ENCODE data around the gene GYS2. TPM values are rescaled to one million over a fixed set of nuclear protein-coding genes. Genes with fewer than 3 reads are reported as not detected.
"Not testable (repeated sequence)": the region's sequence is repeated elsewhere in the genome, so short reads cannot be mapped to it uniquely, and the experiment has no call there.

Gene GYS2
- total RNA-seq, 1 donor from 2014 or later: not detected

DNA sequence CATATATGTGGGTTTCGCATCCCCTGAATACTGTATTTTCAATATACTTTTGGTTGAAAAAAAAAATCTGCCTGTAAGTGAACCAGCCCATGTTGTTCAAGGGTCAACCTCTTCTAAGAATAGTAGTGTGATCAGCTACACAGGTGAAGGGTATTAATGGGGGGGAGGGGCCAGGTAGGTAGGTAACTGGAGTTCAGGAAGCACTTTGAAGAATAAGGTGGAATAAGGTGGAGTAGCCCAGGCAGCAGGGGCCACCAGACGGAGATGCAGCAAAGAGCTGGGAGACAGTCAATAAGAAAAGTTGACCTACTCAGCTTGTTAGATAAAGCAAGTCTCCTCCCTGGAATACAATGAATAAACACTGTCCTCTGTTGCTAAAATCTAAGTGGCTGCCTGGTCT is 43.7 kb upstream of the GYS2 start:
- H3K9me3 Mint-ChIP-seq (ENCODE audit: unreplicated experiment): no peaks in the 10 kb centered on the region

DNA sequence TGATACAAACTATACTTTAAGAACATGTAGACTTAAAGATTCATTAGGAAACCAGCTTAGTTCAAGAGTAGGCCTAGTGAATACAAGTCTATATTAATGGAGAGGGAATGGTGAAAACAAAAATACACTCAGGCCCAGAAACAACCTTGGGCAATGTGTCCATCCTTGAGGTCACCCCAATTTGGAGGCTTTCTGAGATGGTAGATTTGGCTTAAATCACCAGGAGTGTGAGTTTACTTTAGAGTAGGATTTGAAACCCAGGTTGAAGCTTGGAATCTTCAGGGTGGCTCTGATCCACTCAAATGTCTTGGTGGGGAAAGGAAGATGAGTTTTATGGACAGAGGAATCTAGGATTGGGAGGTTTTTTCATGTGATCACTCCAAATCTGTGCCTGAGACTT is 42.5 kb upstream of the GYS2 start:
- peaks cover 5% of the 10 kb centered on the region for H3K36me3 Mint-ChIP-seq (ENCODE audit: unreplicated experiment)
- no peak overlapping the region for H3K27ac Mint-ChIP-seq (ENCODE audit: unreplicated experiment)
- H3K9me3 Mint-ChIP-seq (ENCODE audit: unreplicated experiment): no peaks in the 10 kb centered on the region
- no peaks in the 10 kb centered on the region for H3K27me3 Mint-ChIP-seq (ENCODE audit: unreplicated experiment)
- no peak overlapping the region for H3K4me3 Mint-ChIP-seq (ENCODE audit: unreplicated experiment)
- no peak for DNase-seq
- TF ChIP-seq, protein P1, sequence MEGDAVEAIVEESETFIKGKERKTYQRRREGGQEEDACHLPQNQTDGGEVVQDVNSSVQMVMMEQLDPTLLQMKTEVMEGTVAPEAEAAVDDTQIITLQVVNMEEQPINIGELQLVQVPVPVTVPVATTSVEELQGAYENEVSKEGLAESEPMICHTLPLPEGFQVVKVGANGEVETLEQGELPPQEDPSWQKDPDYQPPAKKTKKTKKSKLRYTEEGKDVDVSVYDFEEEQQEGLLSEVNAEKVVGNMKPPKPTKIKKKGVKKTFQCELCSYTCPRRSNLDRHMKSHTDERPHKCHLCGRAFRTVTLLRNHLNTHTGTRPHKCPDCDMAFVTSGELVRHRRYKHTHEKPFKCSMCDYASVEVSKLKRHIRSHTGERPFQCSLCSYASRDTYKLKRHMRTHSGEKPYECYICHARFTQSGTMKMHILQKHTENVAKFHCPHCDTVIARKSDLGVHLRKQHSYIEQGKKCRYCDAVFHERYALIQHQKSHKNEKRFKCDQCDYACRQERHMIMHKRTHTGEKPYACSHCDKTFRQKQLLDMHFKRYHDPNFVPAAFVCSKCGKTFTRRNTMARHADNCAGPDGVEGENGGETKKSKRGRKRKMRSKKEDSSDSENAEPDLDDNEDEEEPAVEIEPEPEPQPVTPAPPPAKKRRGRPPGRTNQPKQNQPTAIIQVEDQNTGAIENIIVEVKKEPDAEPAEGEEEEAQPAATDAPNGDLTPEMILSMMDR (IDR thresholded peaks at IDR 0.05; ENCODE audit: partially characterized antibody, unreplicated experiment): no peak
- peaks cover 37% of the 10 kb centered on the region for H3K4me1 Mint-ChIP-seq (ENCODE audit: low read depth, unreplicated experiment)

More for the DNA sequence above, 43.7 kb upstream of the GYS2 start:
- H3K36me3 Mint-ChIP-seq (ENCODE audit: unreplicated experiment): peaks cover 5% of the 10 kb centered on the region
- no peak for DNase-seq
- peaks cover 39% of the 10 kb centered on the region for H3K4me1 Mint-ChIP-seq (ENCODE audit: low read depth, unreplicated experiment)
- no peak overlapping the region for H3K27ac Mint-ChIP-seq (ENCODE audit: unreplicated experiment)
- no peak overlapping the region for H3K4me3 Mint-ChIP-seq (ENCODE audit: unreplicated experiment)
- no peaks in the 10 kb centered on the region for H3K27me3 Mint-ChIP-seq (ENCODE audit: unreplicated experiment)
- TF ChIP-seq, protein P1 (IDR thresholded peaks at IDR 0.05; ENCODE audit: partially characterized antibody, unreplicated experiment): no peak

DNA sequence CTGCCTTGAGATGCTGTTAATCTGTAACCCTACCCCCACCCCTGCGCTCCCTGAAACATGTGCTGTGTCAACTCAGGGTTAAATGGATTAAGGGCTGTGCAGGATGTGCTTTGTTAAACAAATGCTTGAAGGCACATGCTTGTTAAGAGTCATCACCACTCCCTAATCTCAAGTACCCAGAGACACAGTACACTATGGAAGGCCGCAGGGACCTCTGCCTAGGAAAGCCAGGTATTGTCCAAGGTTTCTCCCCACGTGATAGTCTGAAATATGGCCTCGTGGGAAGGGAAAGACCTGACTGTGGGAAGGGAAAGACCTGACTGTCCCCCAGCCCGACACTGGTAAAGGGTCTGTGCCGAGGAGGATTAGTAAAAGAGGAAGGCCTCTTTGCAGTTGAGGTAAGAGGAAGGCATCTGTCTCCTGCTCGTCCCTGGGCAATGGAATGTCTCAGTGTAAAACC is 40.4 kb upstream of the GYS2 start:
- not testable (repeated sequence) for H3K36me3 Mint-ChIP-seq (ENCODE audit: unreplicated experiment); H3K9me3 Mint-ChIP-seq (ENCODE audit: unreplicated experiment); H3K4me3 Mint-ChIP-seq (ENCODE audit: unreplicated experiment); H3K27me3 Mint-ChIP-seq (ENCODE audit: unreplicated experiment)
- H3K27ac Mint-ChIP-seq (ENCODE audit: unreplicated experiment): peak overlapping the region; percentile 82
- peak; percentile 24 for DNase-seq
- peaks cover 20% of the 10 kb centered on the region for H3K4me1 Mint-ChIP-seq (ENCODE audit: low read depth, unreplicated experiment)

DNA sequence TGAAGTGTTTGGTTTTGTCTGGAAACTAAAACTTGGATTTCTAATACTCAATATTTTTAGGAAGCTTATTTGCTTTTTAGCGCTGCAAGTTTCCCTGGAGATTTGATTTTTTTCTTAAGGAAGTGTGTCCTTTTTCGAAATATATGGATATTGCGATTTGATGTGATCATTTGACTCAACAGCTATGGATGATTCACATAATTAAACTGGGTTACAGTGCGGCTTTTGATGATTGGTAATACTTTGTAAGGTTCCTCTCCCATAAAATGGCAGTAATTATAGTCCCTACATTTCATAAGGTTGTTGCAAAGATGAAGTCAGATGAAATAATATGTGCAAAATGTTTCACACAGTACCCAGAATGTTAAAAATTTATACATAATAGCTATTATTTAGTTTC is 39.9 kb upstream of the GYS2 start:
- Mint-ChIP-seq H3K27me3 (ENCODE audit: unreplicated experiment) (no peaks in the 10 kb centered on the region), H3K4me3 (ENCODE audit: unreplicated experiment) (no peak overlapping the region), H3K9me3 (ENCODE audit: unreplicated experiment) (no peaks in the 10 kb centered on the region), H3K36me3 (ENCODE audit: unreplicated experiment) (peaks cover 5% of the 10 kb centered on the region), H3K4me1 (ENCODE audit: low read depth, unreplicated experiment) (peaks cover 20% of the 10 kb centered on the region), H3K27ac (ENCODE audit: unreplicated experiment) (no peak overlapping the region)
- DNase-seq: no peak
- TF ChIP-seq, protein P1 (IDR thresholded peaks at IDR 0.05; ENCODE audit: partially characterized antibody, unreplicated experiment): no peak

DNA sequence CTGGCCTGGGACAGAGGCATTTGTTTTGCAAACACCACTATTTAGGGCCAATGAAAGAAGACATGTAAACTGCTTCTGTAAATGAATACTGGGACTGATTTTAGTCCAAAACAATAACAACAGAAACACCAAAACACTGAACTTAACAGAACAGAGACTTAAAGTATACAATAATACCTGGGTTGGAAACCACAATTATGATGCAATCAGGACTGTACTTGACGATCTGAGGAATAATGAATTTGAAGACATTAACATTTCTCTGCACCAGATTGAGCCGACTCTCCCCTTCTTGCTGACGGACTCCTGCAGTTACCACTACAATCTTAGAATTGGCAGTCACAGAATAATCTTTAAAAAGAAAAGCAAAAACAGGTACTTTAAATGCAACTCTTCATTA is 39.1 kb upstream of the GYS2 start:
- peaks cover 5% of the 10 kb centered on the region for H3K36me3 Mint-ChIP-seq (ENCODE audit: unreplicated experiment)
- H3K9me3 Mint-ChIP-seq (ENCODE audit: unreplicated experiment): no peaks in the 10 kb centered on the region
- no peaks in the 10 kb centered on the region for H3K27me3 Mint-ChIP-seq (ENCODE audit: unreplicated experiment)
- H3K27ac Mint-ChIP-seq (ENCODE audit: unreplicated experiment): peak overlapping the region; percentile 54
- DNase-seq: no peak
- H3K4me3 Mint-ChIP-seq (ENCODE audit: unreplicated experiment): no peak overlapping the region
- H3K4me1 Mint-ChIP-seq (ENCODE audit: low read depth, unreplicated experiment): peaks cover 16% of the 10 kb centered on the region
- TF ChIP-seq, protein P1 (IDR thresholded peaks at IDR 0.05; ENCODE audit: partially characterized antibody, unreplicated experiment): no peak
